ENCODE results near the gene ACTL7A. TPM values are rescaled to one million over a fixed set of nuclear protein-coding genes. Genes with fewer than 3 reads are reported as not detected.

The ACTL7A gene
- not detected in 2 replicates for total RNA-seq

- FAIRE-seq (no peak), DNase-seq (ENCODE audit: low read depth) (no peak)
- Histone ChIP-seq H3K4me3 (ENCODE audit: low read depth, low read length) (no peak within 1 kb of the TSS), H3K36me3 (ENCODE audit: control insufficient read depth, insufficient read depth, low read length) (no peaks in the 10 kb centered on the region), H3K27me3 (ENCODE audit: control insufficient read depth, insufficient read depth, low read length) (no peaks in the 10 kb centered on the region)
- no peak for TF ChIP-seq CTCF (IDR thresholded peaks at IDR 0.05; ENCODE audit: insufficient read depth, low read length, severe bottlenecking)
Measured at GRCh38 chr9:108861997-108862396, at the start of gene ACTL7A. TSS of gene ACTL7A (plus strand) at chr9:108862266. CDS start at chr9:108862323, 57 bp downstream.

GRCh38 chr9:108812396-108813025 lies 49.6 kb upstream of the ACTL7A start:
- TF ChIP-seq CTCF (IDR thresholded peaks at IDR 0.05; ENCODE audit: insufficient read depth, low read length, severe bottlenecking), result no peak
- Histone ChIP-seq H3K27me3 (ENCODE audit: control insufficient read depth, insufficient read depth, low read length) (no peaks in the 10 kb centered on the region), H3K4me3 (ENCODE audit: low read depth, low read length) (no peak overlapping the region), H3K36me3 (ENCODE audit: control insufficient read depth, insufficient read depth, low read length) (no peaks in the 10 kb centered on the region)
- DNase-seq (ENCODE audit: low read depth) (no peak), FAIRE-seq (no peak)

- TF ChIP-seq CTCF (IDR thresholded peaks at IDR 0.05; ENCODE audit: insufficient read depth, low read length, severe bottlenecking), result peak; percentile 87
- Histone ChIP-seq H3K36me3 (ENCODE audit: control insufficient read depth, insufficient read depth, low read length) (no peaks in the 10 kb centered on the region), H3K27me3 (ENCODE audit: control insufficient read depth, insufficient read depth, low read length) (no peaks in the 10 kb centered on the region), H3K4me3 (ENCODE audit: low read depth, low read length) (no peak overlapping the region)
- FAIRE-seq (peak; percentile 64), DNase-seq (ENCODE audit: low read depth) (peak; percentile 94)
Measured at GRCh38 chr9:108813951-108814601, 48.0 kb upstream of the ACTL7A start.

GRCh38 chr9:108815156-108815555 lies 46.9 kb upstream of the ACTL7A start:
- Histone ChIP-seq H3K36me3 (ENCODE audit: control insufficient read depth, insufficient read depth, low read length) (no peaks in the 10 kb centered on the region), H3K27me3 (ENCODE audit: control insufficient read depth, insufficient read depth, low read length) (no peaks in the 10 kb centered on the region), H3K4me3 (ENCODE audit: low read depth, low read length) (no peak overlapping the region)
- no peak for TF ChIP-seq CTCF (IDR thresholded peaks at IDR 0.05; ENCODE audit: insufficient read depth, low read length, severe bottlenecking)
- no peak for FAIRE-seq
- DNase-seq (ENCODE audit: low read depth), result peak; percentile 67

- no peak for DNase-seq (ENCODE audit: low read depth)
- Histone ChIP-seq H3K27me3 (ENCODE audit: control insufficient read depth, insufficient read depth, low read length) (no peaks in the 10 kb centered on the region), H3K4me3 (ENCODE audit: low read depth, low read length) (no peak overlapping the region), H3K36me3 (ENCODE audit: control insufficient read depth, insufficient read depth, low read length) (no peaks in the 10 kb centered on the region)
- TF ChIP-seq CTCF (IDR thresholded peaks at IDR 0.05; ENCODE audit: insufficient read depth, low read length, severe bottlenecking), result no peak
- FAIRE-seq, result no peak
Measured at GRCh38 chr9:108816037-108816436, 46.0 kb upstream of the ACTL7A start.
